NCI-H146 (cell line): ENCODE data around the gene PRND.
"Not testable (repeated sequence)": the region's sequence is repeated elsewhere in the genome, so short reads cannot be mapped to it uniquely, and the experiment has no call there.

Experiments
- DNase-seq: peaks from one replicate; lab custom pipeline; 2025; lab: John Stamatoyannopoulos, UW

PRND gene

DNA sequence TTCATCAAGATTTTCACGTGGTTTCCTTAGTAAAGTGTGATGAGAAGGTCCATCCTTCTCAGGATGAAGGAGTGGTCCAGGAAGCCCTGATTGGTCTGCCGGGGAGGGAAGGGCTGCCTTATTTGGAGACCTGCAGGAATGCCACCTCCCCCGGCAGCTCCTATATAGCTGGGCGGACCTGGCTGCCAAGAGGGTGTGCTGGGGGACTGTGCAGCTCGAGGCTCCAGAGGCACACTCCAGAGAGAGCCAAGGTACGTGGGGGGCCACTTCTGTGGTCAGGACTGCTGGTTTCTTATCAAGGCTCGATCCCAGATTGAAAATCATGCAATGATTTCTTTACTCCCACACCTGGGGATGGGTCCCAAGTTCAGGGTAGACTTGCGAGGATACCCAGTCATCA lies at the start of gene PRND:
Gene PRND, plus strand, starts transcription at position 191 of the 400 bp plus-strand sequence. CDS start 2,643 bp downstream, outside the sequence.
- no peak for DNase-seq

DNA sequence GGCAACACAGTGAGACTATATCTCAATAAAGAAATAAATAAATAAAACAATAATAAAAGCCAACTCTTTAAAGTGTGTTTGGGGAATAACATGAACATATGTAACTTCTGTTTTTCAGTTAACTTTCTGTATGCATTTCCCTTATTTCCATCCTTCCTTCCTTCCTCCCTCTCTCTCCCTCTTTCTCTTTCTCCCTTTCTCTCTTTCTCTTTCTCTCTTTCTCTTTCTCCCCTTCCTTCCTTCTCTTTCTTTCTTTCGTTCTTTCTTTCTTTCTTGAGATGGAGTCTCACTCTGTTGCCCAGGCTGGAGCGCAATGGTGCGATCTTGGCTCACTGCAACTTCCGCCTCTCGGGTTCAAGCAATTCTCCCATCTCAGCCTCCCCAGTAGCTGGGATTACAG lies 48.8 kb upstream of the PRND start:
- no peak for DNase-seq

DNA sequence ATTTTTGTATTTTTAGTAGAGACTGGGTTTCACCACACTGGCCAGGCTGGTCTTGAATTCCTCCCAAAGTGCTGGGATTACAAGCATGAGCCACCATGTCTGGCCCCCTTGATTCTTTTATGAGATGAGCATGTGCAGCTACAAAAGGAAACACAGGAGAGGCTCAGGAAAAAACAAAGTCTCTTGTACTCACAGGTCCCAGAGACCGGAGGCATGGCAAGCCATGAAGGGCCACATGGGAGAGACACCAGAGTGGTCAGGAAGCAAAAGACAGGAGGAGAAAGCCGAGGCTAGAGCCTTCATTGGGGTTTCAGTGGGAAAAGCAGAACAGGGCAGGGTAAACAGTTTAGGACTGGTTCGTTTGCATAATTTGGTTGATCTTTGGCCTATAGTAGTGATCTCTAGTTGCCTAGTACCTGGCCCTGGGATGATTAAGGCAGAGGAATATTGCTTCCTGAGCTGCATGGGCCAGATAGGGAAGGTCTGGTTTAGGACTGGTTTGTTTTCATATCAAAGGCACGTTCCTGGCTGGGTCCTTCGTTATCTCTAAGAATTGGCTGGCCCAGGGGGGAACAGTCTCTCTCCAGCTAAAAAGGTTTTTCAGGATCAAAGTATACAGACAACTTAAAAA lies 48.2 kb upstream of the PRND start:
- no peak for DNase-seq

DNA sequence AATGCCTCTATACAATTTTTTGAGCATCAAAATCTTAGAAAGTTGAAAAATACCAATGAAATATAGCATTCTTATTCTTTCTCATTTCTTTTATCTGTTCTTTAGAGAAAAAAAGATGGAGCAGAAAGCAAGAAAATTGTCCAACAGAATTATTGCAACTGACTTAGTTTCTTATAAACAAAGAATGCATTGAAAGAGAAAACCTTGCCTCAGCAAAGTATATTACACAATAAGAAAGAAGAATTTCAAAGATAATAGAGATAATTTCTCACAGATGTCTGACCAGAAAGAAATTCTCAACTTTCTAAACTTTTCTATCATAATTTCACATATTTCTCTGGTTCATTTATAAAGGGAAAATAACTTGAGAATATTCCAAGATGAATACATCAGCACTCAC lies 47.0 kb upstream of the PRND start:
- no peak for DNase-seq

- DNase-seq = no peak
These were observed 43.9 kb upstream of the PRND start for GRCh38 chr20:4677846-4678245.

- no peak for DNase-seq
These were observed 40.3 kb upstream of the PRND start for GRCh38 chr20:4681401-4681800.

- DNase-seq = no peak
These were observed 39.7 kb upstream of the PRND start for GRCh38 chr20:4681991-4682401.

DNA sequence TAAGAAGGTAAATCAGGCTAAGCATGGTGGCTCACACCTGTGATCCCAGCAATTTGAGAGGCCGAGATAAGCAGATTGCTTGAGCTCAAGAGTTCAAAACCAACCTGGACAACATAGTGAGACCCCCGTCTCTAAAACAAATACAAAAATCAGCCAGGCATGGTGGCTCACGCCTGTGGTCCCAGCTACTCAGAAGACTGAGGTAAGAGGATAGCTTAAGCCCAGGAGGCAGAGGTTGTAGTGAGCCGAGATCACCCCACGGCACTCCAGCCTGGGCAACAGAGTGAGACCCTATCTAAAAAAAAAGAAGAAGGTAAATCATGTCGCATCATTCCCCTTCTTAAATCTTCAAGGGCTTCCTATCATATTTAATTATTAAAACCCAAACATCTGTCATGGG lies 39.0 kb upstream of the PRND start:
- no peak for DNase-seq

DNA sequence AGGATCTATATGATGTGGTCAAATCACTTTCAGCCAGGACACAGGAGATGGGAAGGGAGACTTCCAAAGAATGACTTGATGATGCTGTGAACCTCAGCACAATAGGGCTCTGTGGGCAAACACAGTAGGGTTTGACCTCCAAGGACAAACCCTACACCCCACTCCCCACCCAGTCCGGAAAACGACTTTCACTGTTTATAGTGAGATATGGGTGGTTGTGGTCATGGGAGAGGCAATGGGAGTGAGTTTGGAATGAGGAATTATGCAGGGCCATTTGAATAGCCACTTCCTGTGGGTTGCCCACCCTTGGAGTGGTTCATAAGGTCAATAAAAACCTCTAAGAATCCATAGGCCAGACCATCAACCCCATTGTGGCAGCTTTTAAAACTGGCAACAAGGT lies 38.4 kb upstream of the PRND start:
- DNase-seq = no peak

- no peak for DNase-seq
These were observed 36.8 kb upstream of the PRND start for GRCh38 chr20:4684837-4685413.

GRCh38 chr20:4685923-4686221 lies 35.8 kb upstream of the PRND start:
- no peak for DNase-seq

DNA sequence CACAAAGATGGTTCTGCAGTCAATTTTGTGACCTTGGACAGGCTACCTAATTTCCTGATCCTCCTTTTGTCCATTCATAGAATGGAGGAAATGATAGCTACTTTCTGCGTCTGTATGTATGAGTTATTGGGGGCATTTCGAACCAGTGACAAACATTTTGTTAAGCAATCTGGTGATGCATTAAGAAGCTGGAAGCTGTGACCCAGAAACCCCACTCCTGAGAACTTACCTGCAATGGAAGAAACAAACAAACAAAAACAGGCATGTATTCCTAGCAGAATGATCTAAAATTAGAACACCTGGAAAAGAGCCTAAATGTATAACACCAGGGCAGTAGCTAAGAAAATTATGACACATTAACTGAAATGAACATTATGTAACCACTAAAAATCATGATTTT lies 33.4 kb upstream of the PRND start:
- no peak for DNase-seq

GRCh38 chr20:4689220-4689619 lies 32.5 kb upstream of the PRND start:
- no peak for DNase-seq

DNA sequence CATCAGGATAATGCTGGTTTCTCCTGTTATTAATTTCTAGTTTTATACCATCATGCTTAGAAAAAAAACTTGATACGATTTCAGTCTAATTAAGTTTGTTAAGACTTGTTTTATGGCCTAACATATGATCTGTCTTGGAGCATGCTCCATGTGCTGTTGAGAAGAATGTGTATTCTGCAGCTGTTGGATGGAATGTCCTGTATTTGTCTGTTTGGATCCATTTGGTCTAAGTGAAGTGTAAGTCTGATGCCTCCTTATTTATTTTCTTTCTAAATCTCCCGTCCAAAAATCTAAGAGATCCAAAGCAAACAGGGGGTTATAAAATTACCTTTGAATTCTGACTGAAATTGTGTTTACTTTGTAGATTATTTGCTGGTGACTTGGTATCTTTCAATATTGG lies 30.0 kb upstream of the PRND start:
- DNase-seq = no peak

DNA sequence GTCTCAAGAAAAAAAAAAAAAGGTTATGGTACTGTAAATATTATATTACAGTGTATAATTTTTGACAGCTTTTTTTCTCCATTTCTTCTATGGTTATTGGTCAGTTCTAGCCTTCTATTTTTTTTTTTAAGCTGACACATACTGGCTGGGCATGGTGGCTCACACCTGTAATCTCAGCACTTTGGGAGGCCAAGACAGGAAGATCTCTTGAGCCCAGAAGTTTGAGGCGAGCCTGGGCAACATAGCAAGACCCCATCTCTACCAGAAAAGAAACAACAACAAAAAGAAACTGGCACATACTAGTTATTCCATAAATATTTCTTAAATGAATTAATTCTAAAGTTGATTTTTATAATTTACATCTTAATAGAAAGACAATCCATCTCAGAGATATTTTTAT lies 27.6 kb upstream of the PRND start:
- no peak for DNase-seq

DNA sequence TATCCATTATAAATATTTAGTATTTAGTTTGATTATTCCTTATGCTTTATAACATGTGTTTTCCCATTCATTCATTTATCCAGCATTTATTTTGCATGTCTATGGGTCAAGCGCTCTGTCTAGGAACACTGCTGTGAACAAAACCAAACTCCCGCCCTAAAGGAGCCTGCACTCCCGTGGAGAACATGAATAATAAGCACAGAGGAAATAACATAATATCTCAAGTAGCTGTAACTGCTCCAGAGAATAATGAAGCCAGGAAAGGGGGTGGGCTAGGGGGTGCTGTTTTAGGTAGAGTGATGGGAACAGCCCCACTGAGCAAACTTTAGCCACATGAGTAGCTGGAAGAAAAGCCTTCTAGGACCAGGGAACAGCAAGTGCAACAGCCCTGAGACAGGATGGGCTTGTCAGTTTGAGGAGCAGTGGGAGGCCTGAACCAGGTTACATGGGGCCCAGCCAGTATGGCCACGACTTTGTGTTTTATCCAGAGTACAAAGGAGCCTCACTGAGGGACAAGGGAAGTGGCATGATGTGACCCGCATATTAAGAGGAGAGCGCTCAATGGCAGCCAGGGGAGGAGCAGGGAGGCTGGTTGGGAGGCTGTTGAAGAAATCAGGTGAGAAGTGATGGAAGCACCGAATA lies 24.4 kb upstream of the PRND start:
- no peak for DNase-seq

- no peak for DNase-seq
These were observed 23.9 kb upstream of the PRND start for GRCh38 chr20:4697831-4698221.

DNA sequence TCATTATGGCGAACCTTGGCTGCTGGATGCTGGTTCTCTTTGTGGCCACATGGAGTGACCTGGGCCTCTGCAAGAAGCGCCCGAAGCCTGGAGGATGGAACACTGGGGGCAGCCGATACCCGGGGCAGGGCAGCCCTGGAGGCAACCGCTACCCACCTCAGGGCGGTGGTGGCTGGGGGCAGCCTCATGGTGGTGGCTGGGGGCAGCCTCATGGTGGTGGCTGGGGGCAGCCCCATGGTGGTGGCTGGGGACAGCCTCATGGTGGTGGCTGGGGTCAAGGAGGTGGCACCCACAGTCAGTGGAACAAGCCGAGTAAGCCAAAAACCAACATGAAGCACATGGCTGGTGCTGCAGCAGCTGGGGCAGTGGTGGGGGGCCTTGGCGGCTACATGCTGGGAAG lies 22.5 kb upstream of the PRND start:
- DNase-seq = no peak

DNA sequence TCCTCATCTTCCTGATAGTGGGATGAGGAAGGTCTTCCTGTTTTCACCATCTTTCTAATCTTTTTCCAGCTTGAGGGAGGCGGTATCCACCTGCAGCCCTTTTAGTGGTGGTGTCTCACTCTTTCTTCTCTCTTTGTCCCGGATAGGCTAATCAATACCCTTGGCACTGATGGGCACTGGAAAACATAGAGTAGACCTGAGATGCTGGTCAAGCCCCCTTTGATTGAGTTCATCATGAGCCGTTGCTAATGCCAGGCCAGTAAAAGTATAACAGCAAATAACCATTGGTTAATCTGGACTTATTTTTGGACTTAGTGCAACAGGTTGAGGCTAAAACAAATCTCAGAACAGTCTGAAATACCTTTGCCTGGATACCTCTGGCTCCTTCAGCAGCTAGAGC lies 21.8 kb upstream of the PRND start:
- DNase-seq = no peak

- DNase-seq = no peak
These were observed 19.0 kb upstream of the PRND start for GRCh38 chr20:4702562-4703280.

DNA sequence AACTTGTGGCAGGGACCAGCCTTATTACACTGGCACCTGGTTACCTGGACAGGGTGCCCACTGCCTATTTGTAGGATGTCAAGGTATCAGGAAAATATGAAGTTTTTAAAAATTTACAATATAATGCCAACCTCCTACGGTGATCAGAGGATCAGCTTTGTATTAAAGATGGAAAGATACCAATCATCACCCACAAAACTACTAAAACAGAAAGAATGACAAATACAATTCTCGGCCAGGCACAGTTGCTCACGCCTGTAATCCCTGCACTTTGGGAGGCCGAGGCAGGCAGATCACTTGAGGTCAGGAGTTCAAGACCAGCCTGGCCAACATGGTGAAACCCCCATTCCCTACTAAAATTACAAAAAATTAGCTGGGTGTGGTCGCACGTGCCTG lies 18.4 kb upstream of the PRND start:
- DNase-seq = no peak

GRCh38 chr20:4706941-4707340 lies 14.8 kb upstream of the PRND start:
- DNase-seq = not testable (repeated sequence)

DNA sequence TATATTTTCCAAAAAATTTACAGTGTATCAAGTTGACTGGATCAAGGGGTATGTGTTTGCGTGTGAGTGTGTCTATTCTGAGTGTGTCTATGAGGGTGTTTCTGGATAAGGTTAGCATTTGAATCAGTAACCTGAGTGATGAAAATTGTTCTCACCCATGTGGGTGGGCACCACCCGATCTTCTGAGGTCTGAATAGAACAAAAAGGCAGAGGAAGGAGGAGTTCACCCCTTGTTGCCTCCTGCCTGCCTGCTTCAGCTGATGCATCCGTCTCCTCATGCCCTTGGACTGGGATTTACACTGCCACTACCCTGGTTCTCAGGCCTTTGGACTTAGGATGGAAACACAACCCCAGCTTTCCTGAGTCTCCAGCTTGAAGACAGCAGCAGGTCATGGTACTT lies 13.7 kb upstream of the PRND start:
- no peak for DNase-seq
